KMS-11 (cell line): ENCODE results near the gene RNF19B.

Experiments
- H2AFZ ChIP-seq: fragments of 200-600 bp; sonication (generic); 2 replicates; pipeline ENCODE4 v1.6.1; 2016; ENCODE audit warnings: antibody characterized with exemption, mixed run types, low read depth
- H3K27ac ChIP-seq: fragments of 200-600 bp; sonication (generic); 2 replicates; pipeline ENCODE4 v1.6.1; 2016; ENCODE audit warnings: mild to moderate bottlenecking, mixed run types
- H3K27me3 ChIP-seq: fragments of 200-600 bp; sonication (generic); 2 replicates; pipeline ENCODE4 v1.6.1; 2017; ENCODE audit warnings: mild to moderate bottlenecking, low read depth, mixed run types, moderate library complexity; ENCODE audit not compliant: insufficient read depth
- H3K36me3 ChIP-seq: fragments of 200-600 bp; sonication (generic); 2 replicates; pipeline ENCODE4 v1.6.1; 2017; ENCODE audit warnings: mild to moderate bottlenecking, mixed run types; ENCODE audit not compliant: insufficient read depth
- H3K4me1 ChIP-seq: fragments of 200-600 bp; sonication (generic); 2 replicates; pipeline ENCODE4 v1.6.1; 2016; ENCODE audit warnings: mild to moderate bottlenecking, low read depth, mixed run types; ENCODE audit not compliant: poor library complexity, severe bottlenecking
- H3K4me2 ChIP-seq: fragments of 200-600 bp; sonication (generic); 2 replicates; pipeline ENCODE4 v1.7.0; 2016; ENCODE audit warnings: mild to moderate bottlenecking, mixed run types
- H3K4me3 ChIP-seq: fragments of 200-600 bp; sonication (generic); IDR thresholded peaks from 2 replicates; pipeline ENCODE4 v1.6.1; 2017; ENCODE audit warnings: low read depth, low read length, mixed read lengths; ENCODE audit not compliant: insufficient read depth
- H3K79me2 ChIP-seq: fragments of 200-600 bp; sonication (generic); 2 replicates; pipeline ENCODE4 v1.6.1; 2016; ENCODE audit warnings: low read depth, mixed run types; ENCODE audit not compliant: insufficient read depth
- H3K9ac ChIP-seq: fragments of 200-600 bp; sonication (generic); 2 replicates; pipeline ENCODE4 v1.6.1; 2016; ENCODE audit warnings: mild to moderate bottlenecking, mixed run types
- H4K20me1 ChIP-seq: fragments of 200-600 bp; sonication (generic); 2 replicates; pipeline ENCODE4 v1.6.1; 2016; ENCODE audit warnings: mild to moderate bottlenecking, mixed run types; ENCODE audit not compliant: insufficient read depth
- CTCF ChIP-seq: fragments of 200-600 bp; sonication (generic); conservative IDR thresholded peaks from 2 replicates; pipeline ENCODE4 v1.6.1; 2017; ENCODE audit warnings: low read depth, mild to moderate bottlenecking, antibody characterized with exemption, low read length, moderate library complexity, mixed read lengths

The RNF19B gene

GRCh38 chr1:32972814-32973428, 8.3 kb upstream of the RNF19B start:
- Histone ChIP-seq H4K20me1 (no peaks in the 10 kb centered on the region), H3K27me3 (no peaks in the 10 kb centered on the region), H3K9ac (no peak overlapping the region), H3K27ac (no peak overlapping the region), H3K36me3 (no peaks in the 10 kb centered on the region), H3K4me3 (no peak overlapping the region), H3K4me2 (no peak overlapping the region), H2AFZ (no peak overlapping the region), H3K79me2 (no peaks in the 10 kb centered on the region), H3K4me1 (peaks cover 12% of the 10 kb centered on the region)
- no peak for TF ChIP-seq CTCF

GRCh38 chr1:32971576-32971975, 7.0 kb upstream of the RNF19B start:
- Histone ChIP-seq H3K4me2 (no peak overlapping the region), H2AFZ (no peak overlapping the region), H3K4me3 (no peak overlapping the region), H3K79me2 (no peaks in the 10 kb centered on the region), H3K36me3 (no peaks in the 10 kb centered on the region), H4K20me1 (no peaks in the 10 kb centered on the region), H3K9ac (no peak overlapping the region), H3K4me1 (peaks cover 12% of the 10 kb centered on the region), H3K27ac (no peak overlapping the region), H3K27me3 (no peaks in the 10 kb centered on the region)
- TF ChIP-seq CTCF = no peak

GRCh38 chr1:32971156-32971555, 6.5 kb upstream of the RNF19B start:
- H3K4me2 ChIP-seq = no peak overlapping the region
- no peak for TF ChIP-seq CTCF

GRCh38 chr1:32969566-32969965, 5.0 kb upstream of the RNF19B start:
- H3K9ac ChIP-seq = no peak overlapping the region
- no peak overlapping the region for H2AFZ ChIP-seq
- no peaks in the 10 kb centered on the region for H3K79me2 ChIP-seq
- H3K4me2 ChIP-seq = no peak overlapping the region
- H3K4me1 ChIP-seq = peaks cover 18% of the 10 kb centered on the region
- H3K27me3 ChIP-seq = no peaks in the 10 kb centered on the region
- no peak for TF ChIP-seq CTCF
- H4K20me1 ChIP-seq = no peaks in the 10 kb centered on the region
- no peaks in the 10 kb centered on the region for H3K36me3 ChIP-seq
- no peak overlapping the region for H3K27ac ChIP-seq
- no peak overlapping the region for H3K4me3 ChIP-seq

More at GRCh38 chr1:32971156-32971555, 6.5 kb upstream of the RNF19B start:
- no peaks in the 10 kb centered on the region for H4K20me1 ChIP-seq
- no peak overlapping the region for H3K27ac ChIP-seq
- no peaks in the 10 kb centered on the region for H3K79me2 ChIP-seq
- no peak overlapping the region for H3K9ac ChIP-seq
- H3K27me3 ChIP-seq = no peaks in the 10 kb centered on the region
- no peak overlapping the region for H3K4me3 ChIP-seq
- H3K4me1 ChIP-seq = peaks cover 12% of the 10 kb centered on the region
- H3K36me3 ChIP-seq = no peaks in the 10 kb centered on the region
- no peak overlapping the region for H2AFZ ChIP-seq
